K562 (cell line): Measurements from ENCODE around the gene P2RX1. TPM values are rescaled to one million over a fixed set of nuclear protein-coding genes. Genes with fewer than 3 reads are reported as not detected.

ENCODE experiments used
- ATAC-seq: fragments of 200-7000 bp; cut with Tn5 transposase; 3 replicates; pipeline ENCODE4 v1.9.1; 2020; ENCODE audit warnings: moderate library complexity
- BruUV-seq: library from RNA; stranded (reverse); fragments of 400-500 nt; replicated peaks from 2 replicates; lab custom pipeline; 2021; lab: Mats Ljungman, UMichigan
- CTCF ChIA-PET: fragments of 300-600 bp; formaldehyde crosslinking; extraction: SDS; loops from one replicate; lab custom pipeline; 2021; ENCODE audit warnings: low intra/inter-chr PET ratio; lab: Yijun Ruan, JAX
- POLR2A ChIA-PET: fragments of 300-600, 350-650 bp; sonication (Branson Sonifier 250); formaldehyde crosslinking; extraction: SDS; loops from one replicate; lab custom pipeline; 2021; ENCODE audit warnings: antibody characterized with exemption, inconsistent platforms; lab: Yijun Ruan, JAX
- DNase-seq, 4 experiments: peaks; one replicate each; pipeline versions ENCODE4 v3.0.0 to v3.0.0-alpha.2; 2011 to 2018; ENCODE audit warnings: low spot score in 3 of 4, mixed read lengths in 3 of 4; ENCODE audit errors: extremely low read depth in 1 of 4
- FAIRE-seq: peaks from 2 replicates; lab custom pipeline; 2011; peaks lifted over from hg19 to GRCh38; lab: Jason Lieb, UNC
- H2AFZ ChIP-seq: 2 replicates; pipeline ENCODE4 v1.6.0; 2011; ENCODE audit warnings: low read depth, low read length, control low read depth, inconsistent platforms
- H3K27ac ChIP-seq: fragments of 200-600 bp; 3 replicates; pipeline ENCODE4 v1.8.0; 2011; ENCODE audit warnings: low read depth, mild to moderate bottlenecking, control low read depth, inconsistent platforms, low read length, moderate library complexity, mixed read lengths; ENCODE audit errors: extremely low read depth
- H3K27me3 ChIP-seq, 2 experiments: fragments of 300-600 bp in 1 of 2; 2 replicates in 1 of 2; 3 replicates in 1 of 2; pipeline versions ENCODE4 v1.6.0 to v1.8.0; 2011; ENCODE audit warnings: inconsistent platforms in 2 of 2, low read length in 2 of 2, mild to moderate bottlenecking in 1 of 2, mixed read lengths in 1 of 2, moderate library complexity in 1 of 2; ENCODE audit not compliant: control insufficient read depth in 2 of 2, insufficient read depth in 2 of 2
- H3K36me3 ChIP-seq: fragments of 300-600 bp; 3 replicates; pipeline ENCODE4 v1.8.0; 2011; ENCODE audit warnings: mild to moderate bottlenecking, low read length, inconsistent platforms; ENCODE audit not compliant: control insufficient read depth, insufficient read depth
- H3K4me1 ChIP-seq, 2 experiments: fragments of 200-600 bp in 1 of 2; replicated peaks in 1 of 2; 2 replicates in 1 of 2; 3 replicates in 1 of 2; pipeline versions ENCODE4 v1.5.1 to v1.8.0; 2011; ENCODE audit warnings: inconsistent platforms in 2 of 2, low read length in 2 of 2, mild to moderate bottlenecking in 1 of 2, mixed read lengths in 1 of 2, moderate library complexity in 1 of 2; ENCODE audit not compliant: control insufficient read depth in 2 of 2, insufficient read depth in 2 of 2
- H3K4me2 ChIP-seq: 2 replicates; pipeline ENCODE4 v1.6.1; 2011; ENCODE audit warnings: low read length, control low read depth, inconsistent platforms, mixed read lengths; ENCODE audit not compliant: insufficient read depth
- H3K4me3 ChIP-seq: fragments of 200-600 bp; sonication (generic), shearing (Covaris generic); 2 replicates; pipeline ENCODE4 v1.5.1; 2016; ENCODE audit warnings: control low read depth, inconsistent platforms
- H3K79me2 ChIP-seq: fragments of 200-600 bp; 3 replicates; pipeline ENCODE4 v1.8.0; 2011; ENCODE audit warnings: low read length, inconsistent platforms; ENCODE audit not compliant: control insufficient read depth, insufficient read depth
- H3K9ac ChIP-seq, 2 experiments: 2 replicates each; pipeline versions ENCODE4 v1.6.0 to v1.6.1; 2011; ENCODE audit warnings: low read depth in 2 of 2, low read length in 2 of 2, control low read depth in 1 of 2, inconsistent platforms in 1 of 2, mild to moderate bottlenecking in 1 of 2, mixed read lengths in 1 of 2; ENCODE audit not compliant: insufficient read depth in 1 of 2
- H3K9me1 ChIP-seq: one replicate; pipeline ENCODE4 v1.6.0; 2011; ENCODE audit warnings: inconsistent platforms, mild to moderate bottlenecking, low read length, moderate library complexity; ENCODE audit not compliant: control insufficient read depth, insufficient read depth
- H3K9me3 ChIP-seq: replicated peaks from 2 replicates; pipeline ENCODE4 v1.5.1; 2011; ENCODE audit warnings: low read depth, low read length, inconsistent platforms; ENCODE audit not compliant: control insufficient read depth, insufficient read depth
- H4K20me1 ChIP-seq: replicated peaks from 2 replicates; pipeline ENCODE4 v1.6.1; 2011; ENCODE audit warnings: low read length, inconsistent platforms, mixed read lengths; ENCODE audit not compliant: control insufficient read depth, insufficient read depth
- KHSRP ChIP-seq: fragments of 450-650 bp; IDR thresholded peaks from 2 replicates; pipeline ENCODE4 v1.6.1; 2017
- POLR2G ChIP-seq: fragments of 200-400 bp; formaldehyde crosslinking; IDR thresholded peaks from 2 replicates; pipeline ENCODE4 v1.6.1; 2017; ENCODE audit warnings: low read depth, mild to moderate bottlenecking, antibody characterized with exemption, low read length, moderate library complexity
- RBFOX2 ChIP-seq: fragments of 200-400 bp; formaldehyde crosslinking; IDR thresholded peaks from 2 replicates; pipeline ENCODE4 v1.6.1; 2017; ENCODE audit warnings: low read depth, mild to moderate bottlenecking, low read length, moderate library complexity
- WGBS: fragments of 100-300 bp; shearing (Covaris generic); methylation state at CpG from one replicate; pipeline ENCODE4 v1.1.6; 2016; ENCODE audit warnings: low coverage, mixed read lengths; ENCODE audit not compliant: insufficient coverage; ENCODE audit errors: missing lambda C conversion rate; 5-methylcytosine and 5-hydroxymethylcytosine counted together
- in situ Hi-C: fragments of 300-500 bp; cut with MboI; formaldehyde crosslinking; loops from 4 replicates; pipeline ENCODE4 v1.15.0; 2018; ENCODE audit warnings: inconsistent platforms, mixed read lengths
- intact Hi-C: fragments of 100-400 bp; cut with micrococcal nuclease; formaldehyde crosslinking; loops from 2 replicates; pipeline ENCODE4 v1.14.2; 2022
- polyA plus RNA-seq, 8 experiments: library from polyadenylated mRNA; depleted of rRNA in 4 of 8; stranded (reverse) in 5 of 8; unstranded in 3 of 8; fragments of >200 nt; fragmentation: Nextera tagmentation in 2 of 8; fragmentation: Illumina TruSeq in 1 of 8; extraction: Ambion mirVana in 2 of 8; extraction: Trizol in 1 of 8; gene quantifications; 2 replicates each; pipeline versions ENCODE4 v1.2.1 to v1.2.3, GENCODE V29; 2011 to 2014; ENCODE audit warnings: inconsistent platforms in 1 of 8, missing spikeins in 1 of 8
- total RNA-seq, 7 experiments: library from RNA; depleted of rRNA in 6 of 7; stranded (reverse); fragments of >200 nt in 6 of 7; fragmentation: Illumina TruSeq in 2 of 7; extraction: Trizol in 2 of 7; gene quantifications; 2 replicates each; pipeline versions ENCODE4 v1.2.1 to v1.2.3, GENCODE V29; 2011 to 2021; ENCODE audit warnings: low replicate concordance in 1 of 7
- TF ChIP-seq, protein P1 (sequence below): IDR thresholded peaks from 2 replicates; pipeline ENCODE4 v1.6.1; 2011; ENCODE audit warnings: borderline replicate concordance, low read depth, mild to moderate bottlenecking, moderate library complexity, low read length; ENCODE audit not compliant: insufficient read depth, poor library complexity, severe bottlenecking

The P2RX1 gene
- total and polyA plus RNA-seq, 9 of the 15 experiments (the other 6 are each of a cell fraction or from before 2014, with no cell fraction given) = 0.27 to 20.3 (median 10.3) TPM

- WGBS = 78% methylated on average over 13 of the region's 18 CpGs
- intact Hi-C loops = no loop called here
- DNase-seq = no peak
- ChIA-PET CTCF (no interaction called here), POLR2A (interaction anchor here (0.6 to 4.9 kb wide), 2 partner anchors 7 to 46 kb away, joined by 3 to 40 read pairs; no protein-coding TSS in a partner anchor)
- in situ Hi-C loops = no loop called here
- H3K79me2 ChIP-seq = peaks cover 66% of the 10 kb centered on the region
- TF ChIP-seq, protein P1, sequence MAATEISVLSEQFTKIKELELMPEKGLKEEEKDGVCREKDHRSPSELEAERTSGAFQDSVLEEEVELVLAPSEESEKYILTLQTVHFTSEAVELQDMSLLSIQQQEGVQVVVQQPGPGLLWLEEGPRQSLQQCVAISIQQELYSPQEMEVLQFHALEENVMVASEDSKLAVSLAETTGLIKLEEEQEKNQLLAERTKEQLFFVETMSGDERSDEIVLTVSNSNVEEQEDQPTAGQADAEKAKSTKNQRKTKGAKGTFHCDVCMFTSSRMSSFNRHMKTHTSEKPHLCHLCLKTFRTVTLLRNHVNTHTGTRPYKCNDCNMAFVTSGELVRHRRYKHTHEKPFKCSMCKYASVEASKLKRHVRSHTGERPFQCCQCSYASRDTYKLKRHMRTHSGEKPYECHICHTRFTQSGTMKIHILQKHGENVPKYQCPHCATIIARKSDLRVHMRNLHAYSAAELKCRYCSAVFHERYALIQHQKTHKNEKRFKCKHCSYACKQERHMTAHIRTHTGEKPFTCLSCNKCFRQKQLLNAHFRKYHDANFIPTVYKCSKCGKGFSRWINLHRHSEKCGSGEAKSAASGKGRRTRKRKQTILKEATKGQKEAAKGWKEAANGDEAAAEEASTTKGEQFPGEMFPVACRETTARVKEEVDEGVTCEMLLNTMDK = no peak
- TF ChIP-seq POLR2G (peak; percentile 70), KHSRP (no peak), RBFOX2 (peak; percentile 61)
- 0 out of 2 replicates have a peak, but pooled peaks cover 8% of the 10 kb centered on the region for H4K20me1 ChIP-seq
- H3K4me1 ChIP-seq = peaks cover 42 to 66% of the 10 kb centered on the region in 2 experiments
- FAIRE-seq = no peak
- no peaks in the 10 kb centered on the region for H3K9me3 ChIP-seq
- H3K4me3 ChIP-seq = no peak overlapping the region
- no peak for ATAC-seq
- no peak overlapping the region for H3K4me2 ChIP-seq
- H3K27me3 ChIP-seq = no peaks in the 10 kb centered on the region; a peak in 1 of 5 replicates
- 0 out of 4 replicates have a peak overlapping the region, but pooled peaks of 1 of the 2 experiments have one; percentile 1 for H3K9ac ChIP-seq
- no TSS peak for BruUV-seq
- no peak overlapping the region for H2AFZ ChIP-seq
- H3K9me1 ChIP-seq = no peaks in the 10 kb centered on the region
- peaks cover 28% of the 10 kb centered on the region; the same call in 2 of the 3 replicates for H3K36me3 ChIP-seq
- no peak overlapping the region for H3K27ac ChIP-seq
Observed at GRCh38 chr17:3957735-3958599, 41.7 kb upstream of the P2RX1 start.
